Uterus (tissue), 4 donors: ENCODE results near the gene DERL3. TPM values are rescaled to one million over a fixed set of nuclear protein-coding genes. Genes with fewer than 3 reads are reported as not detected.

ENCODE experiments used
- DNase-seq, 2 donors: peaks; one replicate each; pipeline ENCODE4 v3.0.0-alpha.2; 2019 to 2020
- H3K27ac ChIP-seq, 2 donors: fragments of 200-600 bp; sonication (generic); 1 replicate in 1 of 2; 2 replicates in 1 of 2; pipeline ENCODE4 v1.5.1; 2016 to 2018
- H3K27me3 ChIP-seq, 2 donors: fragments of 200-600 bp; sonication (generic); one replicate each; pipeline ENCODE4 v1.5.1; 2018 to 2019; ENCODE audit warnings: control low read depth in 1 of 2
- H3K36me3 ChIP-seq, 2 donors: fragments of 200-600 bp; sonication (generic); one replicate each; pipeline ENCODE4 v1.5.1; 2019; ENCODE audit warnings: control low read depth in 1 of 2
- H3K4me1 ChIP-seq, 2 donors: fragments of 200-600 bp; sonication (generic); one replicate each; pipeline ENCODE4 v1.5.1; 2018 to 2019; ENCODE audit warnings: control low read depth in 1 of 2
- H3K4me3 ChIP-seq, 2 donors: fragments of 200-600 bp; sonication (generic); 1 replicate in 1 of 2; 2 replicates in 1 of 2; pipeline ENCODE4 v1.5.1; 2018 to 2019; ENCODE audit warnings: mild to moderate bottlenecking in 1 of 2
- H3K9me3 ChIP-seq, 2 donors: fragments of 200-600 bp; sonication (generic); one replicate each; pipeline ENCODE4 v1.5.1; 2019; ENCODE audit warnings: control low read depth in 1 of 2
- CTCF ChIP-seq, 4 experiments: fragments of 200-600 bp in 2 of 4; fragments of 450-650 bp in 2 of 4; sonication (generic) in 2 of 4; IDR thresholded peaks; one replicate each; pipeline ENCODE4 v1.5.1; 2016 to 2019; ENCODE audit warnings: antibody characterized with exemption in 4 of 4, mild to moderate bottlenecking in 2 of 4, moderate library complexity in 1 of 4
- POLR2A ChIP-seq, 2 donors: fragments of 450-650 bp; IDR thresholded peaks; one replicate each; pipeline ENCODE4 v1.6.1; 2016; ENCODE audit warnings: antibody characterized with exemption in 2 of 2, mild to moderate bottlenecking in 1 of 2, moderate library complexity in 1 of 2
- intact Hi-C: fragments of 100-400 bp; cut with DNase I; formaldehyde crosslinking; loops from one replicate; pipeline ENCODE4 v1.15.1; 2023; ENCODE audit warnings: low total_unique reads
- total RNA-seq, 4 donors: library from RNA; depleted of rRNA in 3 of 4; stranded (reverse); fragments of >200 nt in 3 of 4; gene quantifications; one replicate each; pipeline versions ENCODE4 v1.1.0 to v1.2.4, GENCODE V29; 2014 to 2023
- donor health status: DM: yes; HTN: yes; CAD: no.

Gene DERL3
- total RNA-seq, 4 donors from 2014 or later, result 0.95 to 1.2 TPM; not detected in 2

GRCh38 chr22:23817146-23817545 lies 21.7 kb downstream of the DERL3 start:
- no peak for DNase-seq
- no peaks in the 10 kb centered on the region for H3K9me3 ChIP-seq
- H3K27ac ChIP-seq, result no peak overlapping the region
- TF ChIP-seq CTCF (IDR thresholded peaks at IDR 0.05), result no peak
- TF ChIP-seq POLR2A (IDR thresholded peaks at IDR 0.05), result no peak
- no peaks in the 10 kb centered on the region for H3K36me3 ChIP-seq
- no peak overlapping the region for H3K4me3 ChIP-seq
- intact Hi-C loops, result no loop called here
- no peaks in the 10 kb centered on the region for H3K27me3 ChIP-seq
- no peaks in the 10 kb centered on the region for H3K4me1 ChIP-seq

GRCh38 chr22:23816156-23816976 lies 22.4 kb downstream of the DERL3 start:
- Histone ChIP-seq H3K36me3 (no peaks in the 10 kb centered on the region), H3K4me1 (no peaks in the 10 kb centered on the region), H3K27ac (no peak overlapping the region), H3K4me3 (no peak overlapping the region), H3K9me3 (no peaks in the 10 kb centered on the region), H3K27me3 (no peaks in the 10 kb centered on the region)
- no peak for DNase-seq
- TF ChIP-seq POLR2A (IDR thresholded peaks at IDR 0.05) (no peak), CTCF (IDR thresholded peaks at IDR 0.05) (no peak)
- intact Hi-C loops, result no loop called here

- Histone ChIP-seq H3K27me3 (no peaks in the 10 kb centered on the region), H3K27ac (no peak overlapping the region), H3K4me3 (no peak overlapping the region), H3K4me1 (no peaks in the 10 kb centered on the region), H3K36me3 (no peaks in the 10 kb centered on the region), H3K9me3 (no peaks in the 10 kb centered on the region)
- no peak for TF ChIP-seq POLR2A (IDR thresholded peaks at IDR 0.05)
- no peak for TF ChIP-seq CTCF (IDR thresholded peaks at IDR 0.05)
- intact Hi-C loops, result no loop called here
- no peak for DNase-seq
Measured at GRCh38 chr22:23815541-23816155, 23.2 kb downstream of the DERL3 start.

- TF ChIP-seq CTCF (IDR thresholded peaks at IDR 0.05), result no peak
- TF ChIP-seq POLR2A (IDR thresholded peaks at IDR 0.05), result no peak
- Histone ChIP-seq H3K9me3 (no peaks in the 10 kb centered on the region), H3K4me1 (no peaks in the 10 kb centered on the region), H3K27me3 (no peaks in the 10 kb centered on the region), H3K27ac (no peak overlapping the region), H3K4me3 (no peak overlapping the region), H3K36me3 (no peaks in the 10 kb centered on the region)
- intact Hi-C loops, result no loop called here
- DNase-seq, result no peak
Measured at GRCh38 chr22:23812378-23812777, 26.4 kb downstream of the DERL3 start.

GRCh38 chr22:23806837-23807236 lies 32.0 kb downstream of the DERL3 start:
- DNase-seq, result no peak
- Histone ChIP-seq H3K9me3 (no peaks in the 10 kb centered on the region), H3K27ac (no peak overlapping the region), H3K4me3 (no peak overlapping the region), H3K27me3 (no peaks in the 10 kb centered on the region), H3K4me1 (no peaks in the 10 kb centered on the region), H3K36me3 (no peaks in the 10 kb centered on the region)
- intact Hi-C loops, result no loop called here
- TF ChIP-seq CTCF (IDR thresholded peaks at IDR 0.05) (no peak), POLR2A (IDR thresholded peaks at IDR 0.05) (no peak)
